ENCODE results near the gene ATP6V1B1.

GRCh38 chr2:70991142-70991541 is 55.4 kb downstream of the ATP6V1B1 start:
- TF ChIP-seq CTCF (conservative IDR thresholded peaks at IDR 0.05 in 1 of 2, IDR thresholded peaks at IDR 0.05 in 1 of 2; ENCODE audit: low read depth in 1 of 2, low read length in 2 of 2) = no peak
- no peak for TF ChIP-seq EZH2 (IDR thresholded peaks at IDR 0.05; ENCODE audit: low read length, missing control alignments)

All from fibroblast of lung (primary cell).